HG03354 (cell line): ENCODE measurements around the gene FLAD1.

Experiments used
- ATAC-seq: cut with Tn5 transposase; IDR thresholded peaks from one replicate; pipeline ENCODE4 v1.9.1; 2021; ENCODE audit warnings: mild to moderate bottlenecking; ENCODE audit not compliant: unreplicated experiment, poor library complexity, severe bottlenecking

Gene FLAD1

DNA sequence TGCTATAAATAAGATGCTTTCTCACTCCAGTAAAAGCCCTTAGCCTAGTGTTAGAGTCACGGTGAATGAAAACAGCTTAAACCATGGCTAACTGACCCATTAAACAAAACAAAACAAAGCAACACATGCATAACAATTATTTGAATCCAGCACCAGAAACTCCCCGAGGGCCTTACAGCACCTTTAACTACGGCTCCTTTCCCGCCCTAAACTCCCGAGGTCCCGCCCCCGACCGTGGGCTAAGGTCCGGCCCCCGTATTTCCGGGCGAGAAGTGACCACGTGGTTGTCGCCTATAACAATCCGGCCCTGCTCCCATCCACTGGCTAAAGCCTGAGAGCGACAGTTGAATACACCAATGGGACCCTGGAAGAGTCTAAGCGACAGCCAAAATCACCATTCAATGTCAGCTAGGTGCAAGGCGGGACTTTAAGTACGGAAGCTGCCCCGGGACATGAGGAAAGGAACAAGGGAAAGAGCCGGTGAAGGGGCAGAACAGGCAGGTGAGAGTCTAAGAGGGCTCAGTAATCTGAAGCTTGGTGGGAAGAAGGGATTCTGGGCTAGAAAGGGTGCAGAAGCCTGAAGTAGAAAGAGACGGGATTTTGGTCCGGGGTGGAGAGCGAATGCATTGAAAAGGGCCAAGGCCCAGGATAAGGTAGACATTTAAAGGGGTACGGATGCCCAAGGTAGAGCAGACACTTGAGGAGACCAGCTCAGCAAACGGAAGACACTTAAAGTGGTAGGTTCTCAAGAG, at the start of gene FLAD1:
FLAD1 (plus strand) TSS at position 448 of the 752 bp plus-strand sequence. CDS start 351 bp downstream, outside the sequence.
- ATAC-seq: peak; percentile 97

DNA sequence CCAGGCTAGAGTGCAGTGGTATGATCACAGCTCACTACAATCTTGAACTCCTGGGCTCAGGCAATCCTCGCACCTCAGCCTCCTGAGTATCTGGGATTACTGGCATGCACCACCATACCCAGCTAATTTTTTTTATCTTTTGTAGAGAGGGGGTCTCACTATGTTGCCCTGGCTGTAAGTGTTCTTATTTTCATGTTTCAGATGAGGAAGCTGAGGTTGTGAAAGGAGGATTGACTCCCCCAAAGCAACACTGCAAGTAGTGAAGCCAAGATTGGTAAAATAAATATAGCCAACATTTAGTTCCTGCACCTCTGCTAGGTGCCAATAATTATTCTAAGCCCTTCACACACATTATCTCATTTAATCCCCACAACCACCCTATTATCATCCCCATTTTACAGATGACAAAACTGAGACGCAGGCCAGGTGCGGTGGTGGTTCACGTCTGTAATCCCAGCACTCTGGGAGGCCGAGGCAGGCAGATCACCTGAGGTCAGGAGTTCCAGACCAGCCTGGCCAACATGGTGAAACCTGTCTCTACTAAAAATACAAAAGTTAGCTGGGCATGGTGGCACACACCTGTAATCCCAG, 48.7 kb upstream of the FLAD1 start:
- ATAC-seq: no peak

DNA sequence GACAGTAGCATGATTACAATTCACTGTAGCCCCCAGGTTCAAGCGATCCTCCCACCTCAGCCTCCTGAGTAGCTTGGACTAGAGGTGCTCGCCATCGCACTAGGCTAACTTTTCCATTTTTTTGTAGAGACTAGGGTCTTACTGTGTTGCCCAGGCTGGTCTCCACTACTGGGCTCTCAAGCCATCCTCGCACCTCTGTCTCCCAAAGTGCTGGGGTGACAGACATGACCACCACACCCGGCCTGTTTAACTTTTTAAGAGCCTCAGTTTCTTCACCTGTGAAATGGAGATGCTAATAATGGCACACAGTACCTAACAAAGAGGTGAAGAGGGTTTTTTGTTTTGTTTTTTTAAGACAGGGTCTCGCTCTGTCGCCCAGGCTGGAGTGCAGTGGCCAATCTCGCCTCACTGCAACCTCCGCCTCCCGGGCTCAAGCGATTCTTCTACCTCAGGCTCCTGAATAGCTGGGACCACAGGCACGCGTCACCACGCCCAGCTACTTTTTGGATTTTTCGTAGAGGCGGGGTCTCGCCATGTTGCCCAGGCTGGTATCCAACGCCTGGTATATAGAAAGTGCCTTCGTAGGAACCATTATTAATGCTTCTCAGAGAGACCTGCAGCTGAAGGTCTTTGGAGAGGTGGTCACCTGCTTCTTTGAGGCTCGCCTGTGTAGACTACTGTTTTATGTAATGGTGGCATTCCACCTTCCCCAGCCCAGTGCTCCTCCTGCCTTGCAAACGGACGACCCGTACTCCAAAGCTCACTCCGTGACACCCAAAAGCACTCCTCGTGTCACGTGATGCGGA, 47.2 kb upstream of the FLAD1 start:
- no peak for ATAC-seq

DNA sequence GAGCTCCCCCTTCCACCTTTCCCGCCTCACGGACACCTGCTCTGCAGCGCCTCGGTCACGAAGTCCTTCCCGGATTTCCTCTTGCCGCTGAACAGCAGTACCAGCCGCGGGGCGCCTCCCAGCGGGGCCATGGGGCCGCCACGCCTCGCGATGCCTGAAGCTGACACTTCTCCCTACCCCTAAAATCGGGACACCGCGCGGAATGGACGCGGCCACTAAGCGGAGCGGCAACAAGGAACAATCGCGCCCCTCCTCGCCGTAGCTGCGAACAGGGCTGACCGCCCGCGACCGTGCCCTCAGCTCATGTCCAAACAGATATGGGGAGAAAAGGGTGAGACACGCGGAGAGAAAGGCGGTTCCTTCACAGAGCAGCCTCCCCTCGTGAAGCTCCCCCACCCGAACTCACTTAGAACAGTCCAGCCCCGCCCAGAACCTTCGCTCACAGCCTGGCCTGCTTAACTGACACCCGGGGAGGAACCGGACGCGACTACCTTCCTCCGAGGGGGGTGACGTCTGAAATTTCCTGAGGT, 46.5 kb upstream of the FLAD1 start, which contains the start of gene PMVK:
PMVK (minus strand) TSS at position 165 of the 530 bp plus-strand sequence; CDS start at position 131, 34 bp downstream.
- ATAC-seq: peak; percentile 75

DNA sequence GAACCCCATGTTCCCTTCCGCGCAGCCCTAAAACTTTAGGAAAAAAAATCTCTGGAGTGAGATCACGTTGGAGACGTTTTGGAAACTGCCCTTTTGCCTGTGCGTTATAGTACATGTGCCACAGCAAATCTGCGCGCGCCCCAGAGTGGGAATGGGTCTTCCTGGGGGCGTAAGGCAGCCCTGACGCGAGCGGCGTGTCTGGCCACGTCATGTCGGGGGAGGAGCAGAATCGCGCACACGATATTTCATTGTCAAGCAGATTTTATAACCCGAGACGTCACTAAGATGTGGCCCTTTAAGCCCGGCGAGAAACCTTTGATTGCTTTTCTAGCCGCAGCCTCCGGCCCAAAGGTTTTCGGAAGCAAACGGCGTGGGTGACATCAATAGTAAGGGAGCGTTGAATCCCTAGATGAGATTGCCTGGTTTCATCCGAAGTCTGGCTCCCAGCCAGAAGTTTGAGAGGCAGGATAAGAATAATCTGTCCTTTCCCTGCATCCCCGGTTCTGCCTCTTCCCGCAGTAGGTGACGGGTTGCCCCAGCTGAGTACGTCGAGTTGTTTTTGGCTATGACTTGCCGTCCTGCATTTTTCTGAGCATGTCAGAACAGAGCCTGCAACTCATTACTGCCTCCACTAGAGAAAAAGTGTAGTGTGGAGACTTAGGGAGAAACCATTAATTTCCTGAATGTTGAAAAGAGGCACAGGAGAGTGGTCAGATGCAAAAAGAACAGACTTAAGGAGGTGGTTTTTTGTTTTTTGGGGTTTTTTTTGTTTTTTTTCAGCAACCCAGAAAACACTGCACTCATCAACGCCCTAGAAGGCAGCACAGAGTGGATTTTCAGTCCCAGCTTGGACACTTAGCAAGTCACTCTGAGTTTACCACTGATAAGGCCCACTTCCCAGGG, 45.8 kb upstream of the FLAD1 start:
- ATAC-seq: peak; percentile 62

DNA sequence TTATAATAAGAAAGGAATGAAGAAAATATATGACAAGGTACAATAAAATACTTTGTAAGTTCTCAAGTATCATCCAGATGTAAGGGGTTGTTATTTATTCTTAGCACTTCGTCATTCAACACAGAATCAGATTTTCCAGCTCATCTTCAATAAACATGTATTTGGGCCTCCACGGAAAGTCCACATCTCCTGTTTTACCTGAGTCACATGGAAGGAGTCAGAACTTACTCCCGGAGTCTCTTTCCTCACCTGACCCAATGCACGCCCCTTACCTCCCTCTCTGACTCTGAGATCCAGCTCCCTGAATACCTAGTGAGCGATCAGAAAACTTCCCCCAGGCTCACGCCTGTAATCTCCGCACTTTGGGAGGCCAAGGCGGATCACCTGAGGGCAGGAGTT, 45.2 kb upstream of the FLAD1 start:
- no peak for ATAC-seq

DNA sequence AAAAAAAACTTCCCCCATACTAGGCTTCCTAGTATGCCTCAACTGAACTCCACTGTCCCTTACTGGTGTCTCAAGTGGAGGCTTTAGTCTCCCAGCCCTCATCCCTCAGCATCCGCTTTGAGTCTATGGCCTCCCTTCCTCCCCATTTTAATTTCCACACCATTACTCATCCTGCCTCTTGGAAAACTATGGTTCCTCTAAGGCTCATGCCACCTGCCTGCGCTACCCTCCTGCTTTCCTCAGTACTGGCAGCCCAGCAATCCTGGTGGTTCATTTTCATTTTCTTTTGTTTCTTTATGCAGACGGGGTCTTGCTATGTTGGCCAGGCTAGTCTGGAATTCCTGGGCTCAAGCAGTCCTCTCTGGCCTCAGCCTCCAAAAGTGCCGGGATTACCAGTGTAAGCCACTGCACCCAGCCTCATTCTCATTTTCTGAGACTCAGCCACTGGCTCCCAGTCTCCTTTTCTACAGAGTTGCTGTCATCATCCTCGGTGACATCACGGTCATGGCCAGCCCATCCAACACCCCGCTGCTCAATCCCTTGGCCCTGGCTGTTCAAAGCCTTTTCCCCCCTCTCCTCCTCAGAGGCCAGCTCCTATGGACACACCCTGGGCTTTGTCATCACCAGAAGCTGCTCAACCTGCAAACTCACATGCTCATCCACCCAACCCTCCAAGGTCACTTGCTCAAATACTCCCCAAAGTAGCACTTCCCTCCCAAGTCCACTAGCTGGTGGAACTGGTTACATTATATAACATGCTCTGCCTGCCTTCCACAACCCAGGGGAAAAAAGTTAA, 44.3 kb upstream of the FLAD1 start:
- no peak for ATAC-seq

DNA sequence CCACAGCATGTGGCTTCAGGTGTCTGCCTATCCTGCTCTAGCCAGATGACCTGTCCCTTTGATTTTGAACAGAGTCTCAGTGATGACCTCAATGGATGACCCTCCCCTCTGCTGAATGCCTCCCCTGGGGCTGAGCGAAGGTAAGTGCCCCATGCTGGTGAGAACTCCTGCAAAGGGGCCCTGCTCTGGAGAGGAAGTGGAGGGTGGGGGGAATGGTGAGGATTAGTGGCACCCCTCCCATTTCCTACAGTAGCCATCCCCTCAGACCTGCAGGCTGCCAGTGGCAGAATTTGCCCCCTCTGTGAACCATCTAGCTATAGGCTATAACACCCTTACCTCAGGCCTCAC, 43.0 kb upstream of the FLAD1 start:
- ATAC-seq: no peak

DNA sequence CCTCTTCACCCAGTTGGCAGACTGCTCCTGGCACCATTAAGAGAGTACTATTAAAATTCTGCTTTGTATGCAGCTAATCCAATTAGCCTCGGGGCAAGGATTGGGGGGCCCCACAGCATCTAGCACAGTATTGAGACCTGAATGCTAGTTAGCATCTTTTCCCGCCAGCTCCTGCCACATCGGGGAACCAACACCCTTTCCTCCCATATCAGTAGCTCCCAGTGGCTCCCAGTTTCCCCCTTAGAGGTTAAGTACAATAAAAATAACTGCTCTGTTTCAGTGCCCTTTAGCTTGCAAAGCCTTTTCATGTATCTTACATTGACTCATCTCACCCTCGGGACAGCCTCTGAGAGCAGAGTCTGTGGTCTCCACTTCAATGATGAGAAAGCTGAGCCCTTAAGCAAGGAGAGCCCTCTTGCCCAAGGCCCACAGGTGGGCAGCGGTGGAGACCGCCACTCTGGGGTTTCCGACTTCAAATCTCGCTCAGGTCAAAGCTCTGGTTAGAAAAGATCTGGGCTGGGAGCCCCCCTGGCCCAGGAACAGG, 42.4 kb upstream of the FLAD1 start:
- no peak for ATAC-seq

DNA sequence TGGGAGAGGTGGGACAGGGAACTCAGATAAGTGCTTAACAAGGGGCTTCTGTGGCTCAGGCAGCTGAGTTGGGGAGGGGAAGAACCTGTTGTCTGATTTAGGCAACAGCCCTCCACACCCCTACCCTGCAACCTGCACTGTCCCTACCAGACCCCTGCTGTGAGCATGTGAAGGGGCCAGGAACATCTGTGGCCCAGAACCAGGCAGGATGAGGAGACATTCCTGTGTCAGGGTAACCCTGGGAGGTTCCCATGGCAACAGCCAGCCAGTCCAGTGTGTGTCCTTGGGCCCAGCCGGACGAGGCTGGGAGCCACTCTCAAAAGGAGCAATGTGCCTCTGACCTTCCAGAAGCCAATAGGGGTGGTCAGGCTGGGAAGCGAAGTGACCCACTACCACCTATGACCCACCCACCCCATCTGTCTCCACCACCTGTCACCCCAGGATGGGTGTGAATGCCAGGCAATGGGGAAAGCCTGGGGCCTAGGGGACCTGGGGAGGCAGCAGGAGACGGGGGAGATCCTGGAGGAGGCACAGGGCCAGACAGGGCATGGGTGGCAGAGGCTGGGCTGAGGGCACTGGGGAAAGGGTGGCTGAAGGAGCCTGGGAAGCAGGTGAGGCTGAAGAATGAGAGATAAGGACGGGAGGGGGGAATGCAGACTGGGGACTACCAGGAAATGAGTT, 41.7 kb upstream of the FLAD1 start:
- no peak for ATAC-seq

DNA sequence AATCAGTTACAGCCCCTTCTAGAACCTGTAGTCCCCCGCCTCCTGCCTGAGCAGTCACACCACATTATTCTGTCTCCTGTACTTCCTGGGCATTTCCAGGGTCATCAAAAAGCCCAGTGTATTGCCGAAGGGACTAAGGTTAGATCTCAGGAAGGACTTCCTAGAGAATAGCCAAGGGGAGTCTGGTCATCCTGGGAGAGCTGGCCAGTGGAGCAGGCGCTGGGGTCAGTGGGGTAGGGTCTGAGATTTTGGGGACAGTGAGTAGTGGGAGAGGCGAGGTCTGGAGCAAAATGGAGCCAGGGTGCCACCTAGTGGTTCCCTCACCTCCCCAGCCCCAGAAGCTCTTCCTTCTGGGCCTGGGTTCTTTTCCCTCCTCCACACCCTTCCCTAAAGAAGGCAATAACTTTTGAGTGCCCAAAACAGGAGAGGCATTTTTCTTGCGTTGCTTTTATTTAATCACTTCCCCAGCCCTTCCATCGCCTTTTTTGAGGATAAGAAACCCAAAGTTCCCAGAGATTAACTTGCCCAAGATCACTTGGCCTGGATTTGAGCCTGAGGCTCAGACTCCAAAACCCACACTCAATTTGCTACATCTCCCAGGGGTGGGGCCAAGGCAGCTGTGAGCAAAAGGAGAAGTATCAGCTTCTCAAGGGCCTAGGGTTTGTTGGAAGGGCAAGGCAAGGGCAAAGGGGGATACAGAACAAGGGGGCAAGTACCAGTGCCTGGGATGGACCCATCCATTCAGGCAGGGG, 39.3 kb upstream of the FLAD1 start:
- no peak for ATAC-seq

DNA sequence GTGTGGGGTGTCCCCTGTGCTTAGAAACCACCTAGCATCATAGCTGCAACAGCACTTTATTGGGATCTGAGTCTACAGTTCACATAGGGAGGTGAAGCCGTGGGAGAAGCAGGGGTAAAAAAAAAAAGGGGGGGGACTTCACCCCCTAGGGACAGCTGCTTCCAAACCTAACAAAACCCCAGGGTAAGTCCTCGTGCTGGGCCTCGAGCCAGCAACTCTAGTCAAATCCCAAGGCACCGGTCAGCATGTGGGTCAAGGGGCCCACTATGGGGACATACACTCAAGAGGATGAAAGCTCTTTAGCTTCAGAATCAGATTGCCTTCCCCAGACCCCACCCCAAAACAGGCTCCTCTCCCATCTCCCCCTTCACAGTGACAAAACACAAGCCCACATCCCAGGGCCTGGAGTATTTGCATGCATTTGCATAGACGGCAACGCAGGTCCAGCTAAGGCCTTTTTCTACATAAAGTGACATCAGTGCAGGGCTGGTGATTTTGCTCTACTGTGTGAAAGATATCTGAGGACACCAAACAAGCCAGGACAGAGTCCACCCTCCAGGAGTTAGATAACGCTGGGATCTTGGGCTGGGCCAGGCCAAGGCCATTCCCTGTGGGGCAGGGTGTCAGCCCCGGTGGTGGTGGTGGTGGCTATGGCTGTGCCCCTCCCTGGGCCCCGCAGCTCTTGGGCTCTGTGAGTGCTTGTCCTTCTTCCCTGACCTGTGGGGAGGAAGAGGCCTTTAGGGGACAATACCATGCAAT, 38.6 kb upstream of the FLAD1 start:
- no peak for ATAC-seq

DNA sequence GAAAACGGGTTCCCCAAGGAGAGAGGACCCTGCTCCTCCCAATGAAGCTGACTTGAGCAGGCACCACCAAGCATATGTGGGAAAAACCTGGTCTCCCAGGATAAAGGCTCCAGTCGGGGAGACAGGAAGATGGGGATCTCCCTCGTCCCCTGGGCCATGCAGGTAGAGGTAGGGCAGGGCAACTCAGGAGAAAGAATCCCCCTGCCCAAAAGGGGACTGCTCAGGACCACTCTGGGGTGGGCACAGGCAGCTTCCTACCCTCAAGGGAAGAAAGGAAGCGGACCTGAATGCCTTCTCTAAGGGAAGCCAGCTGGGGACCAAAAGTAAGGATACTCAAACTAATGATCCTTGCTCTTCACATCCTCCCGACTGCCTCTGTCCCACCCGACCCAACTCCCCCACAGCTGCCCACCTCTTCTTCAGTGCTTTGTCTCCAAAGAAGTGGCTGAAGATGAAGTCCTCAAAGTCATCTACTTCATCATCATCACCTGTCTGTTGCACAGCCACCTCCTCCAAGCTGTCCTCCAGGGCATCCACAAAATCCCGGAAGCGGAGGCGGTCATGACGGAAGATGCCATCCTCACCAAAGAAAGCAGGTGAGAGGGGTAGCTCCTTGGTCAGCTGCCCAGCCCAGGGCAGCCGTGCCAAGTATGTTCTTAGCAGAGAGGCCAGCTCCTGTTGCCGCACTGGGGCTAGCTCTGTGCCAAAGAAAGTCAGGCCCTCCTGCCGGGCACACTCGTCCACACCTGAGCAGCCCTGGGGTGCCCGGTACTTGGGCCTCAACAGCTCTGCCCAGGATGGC, 37.8 kb upstream of the FLAD1 start:
- ATAC-seq: no peak

DNA sequence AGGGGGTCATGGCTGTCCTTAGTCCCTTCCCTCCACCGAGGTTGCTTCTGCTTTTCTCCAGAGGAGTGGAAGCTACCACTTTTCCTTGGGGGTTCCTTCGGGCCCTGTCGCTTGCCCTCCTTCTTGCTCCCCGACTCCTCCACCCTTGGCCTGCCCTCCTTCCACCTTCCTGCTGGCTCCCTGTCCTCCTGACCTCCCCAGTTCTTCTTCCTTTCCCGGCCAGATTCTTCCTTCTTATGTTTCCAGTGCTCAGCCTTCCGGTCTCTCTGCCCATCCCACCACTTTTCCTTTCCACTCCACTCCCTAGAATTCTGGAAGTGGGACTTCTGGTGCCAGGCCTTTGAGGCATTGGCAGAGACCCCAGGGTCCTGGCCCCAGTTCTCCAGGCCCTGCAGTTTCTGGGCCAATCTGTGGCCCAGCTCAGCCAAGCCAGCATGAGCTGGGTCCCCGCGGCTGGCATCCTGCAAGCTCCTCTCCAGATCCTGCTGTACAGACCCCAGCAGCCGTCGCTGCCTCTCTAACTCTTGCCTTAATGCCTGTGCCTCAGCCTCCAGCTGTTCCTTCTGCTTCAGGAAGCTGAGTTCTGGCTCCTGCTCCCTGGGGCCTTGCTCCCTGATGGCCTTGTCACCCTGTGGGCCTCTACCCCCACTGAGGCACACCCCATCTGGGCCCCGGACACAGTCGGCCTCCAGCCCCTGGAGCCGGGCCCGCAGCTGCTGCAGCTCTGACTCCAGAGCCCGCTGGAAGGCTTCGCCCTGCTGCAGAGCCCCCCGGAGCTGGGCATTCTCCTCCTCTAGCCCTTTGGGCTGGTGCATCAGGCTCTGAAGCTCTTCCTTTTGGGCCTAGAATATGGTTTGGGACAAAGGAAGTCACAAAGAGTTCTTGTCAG, 36.9 kb upstream of the FLAD1 start:
- no peak for ATAC-seq

DNA sequence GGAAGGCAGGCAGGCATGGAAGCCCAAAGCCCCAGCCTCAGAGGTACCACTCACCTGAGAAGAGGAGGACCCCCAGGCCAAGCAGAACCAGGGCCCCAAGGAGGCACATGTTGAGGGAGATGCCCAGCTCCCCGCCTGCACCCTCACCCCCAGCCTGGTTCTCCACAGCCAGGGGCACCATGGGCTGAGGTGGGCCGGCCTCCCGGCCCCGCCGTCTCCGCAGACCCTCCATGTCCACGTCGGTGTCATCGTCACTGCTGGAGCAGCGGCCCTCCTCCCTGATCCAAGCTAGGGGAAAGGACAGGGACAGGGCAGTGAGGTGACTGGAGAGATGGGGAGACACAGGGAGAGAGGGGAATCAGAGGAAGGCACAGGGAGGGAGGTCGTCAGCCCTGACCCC, 35.1 kb upstream of the FLAD1 start:
- no peak for ATAC-seq
